ENCODE data around the gene IPO11.
"Not testable (repeated sequence)": the region's sequence is repeated elsewhere in the genome, so short reads cannot be mapped to it uniquely, and the experiment has no call there.

The IPO11 gene

DNA sequence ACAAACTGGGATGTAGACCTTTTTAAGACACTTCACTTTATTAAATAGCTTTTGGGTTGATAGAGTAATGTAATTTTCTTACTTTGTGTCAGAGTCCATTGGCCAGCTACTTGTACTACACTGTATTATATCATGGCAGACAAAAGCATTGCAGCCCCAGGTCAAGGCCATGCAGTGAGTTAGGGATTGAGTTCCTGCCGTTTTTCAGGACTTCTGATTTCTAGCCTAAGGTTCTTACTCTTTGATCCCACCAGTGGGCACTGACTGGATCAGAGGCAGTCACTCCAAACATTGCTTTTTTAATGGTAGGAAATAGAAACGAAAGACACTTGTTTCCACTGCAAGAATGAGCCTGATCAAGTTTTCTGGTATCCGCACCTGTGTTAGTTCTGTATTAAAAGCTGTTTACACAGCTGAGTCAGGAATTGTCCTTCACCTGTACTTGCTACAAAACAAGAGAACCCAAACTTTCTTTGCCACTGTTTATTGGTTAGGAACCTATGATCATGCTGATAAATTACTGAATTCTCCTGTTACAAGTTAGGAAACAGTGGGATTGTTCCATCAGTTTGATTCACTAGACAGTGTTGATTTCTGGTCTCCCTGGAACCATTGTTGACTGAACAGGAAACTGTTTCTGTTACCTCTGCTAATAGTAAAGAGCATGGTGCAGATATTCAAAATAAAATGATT, 188.1 kb downstream of the IPO11 start:
- DNase-seq (ENCODE audit: low spot score) = no peak

DNA sequence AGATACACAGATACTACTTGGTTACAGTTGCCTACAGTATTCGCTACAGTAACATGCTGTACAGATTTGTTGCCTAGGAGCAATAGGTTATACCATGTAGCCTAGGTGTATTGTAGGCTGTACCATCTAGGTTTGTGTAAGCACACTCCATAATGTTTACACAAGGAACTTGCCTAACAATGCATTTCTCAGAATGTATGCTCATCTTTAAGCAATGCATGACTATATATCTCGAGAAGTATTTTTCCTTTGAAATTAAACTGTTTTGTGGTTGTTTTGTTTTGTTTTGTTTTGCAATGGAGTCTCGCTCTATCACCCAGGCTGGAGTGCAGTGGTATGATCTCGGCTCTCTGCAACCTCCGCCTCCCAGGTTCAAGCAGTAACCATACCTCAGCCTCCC, 191.4 kb downstream of the IPO11 start:
- DNase-seq (ENCODE audit: low spot score) = no peak

DNA sequence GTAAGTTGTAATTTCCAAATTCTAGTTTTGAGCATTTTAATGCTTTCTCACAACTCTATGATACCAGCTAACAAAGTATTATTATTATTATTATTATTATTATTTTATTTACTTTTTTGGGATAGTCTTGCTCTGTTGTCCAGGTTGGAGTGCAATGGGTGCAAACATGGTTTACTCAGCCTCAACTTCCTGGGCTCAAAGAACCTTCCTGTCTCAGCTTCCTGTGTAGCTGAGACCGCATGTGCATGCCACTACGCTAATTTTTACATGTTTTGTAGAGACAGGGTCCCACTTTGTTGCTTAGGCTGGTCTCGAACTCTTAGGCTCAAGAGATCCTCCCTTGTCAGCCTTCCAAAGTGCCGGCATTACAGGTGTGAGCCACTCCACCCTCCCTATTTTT, 193.1 kb downstream of the IPO11 start:
- DNase-seq (ENCODE audit: low spot score) = no peak

DNA sequence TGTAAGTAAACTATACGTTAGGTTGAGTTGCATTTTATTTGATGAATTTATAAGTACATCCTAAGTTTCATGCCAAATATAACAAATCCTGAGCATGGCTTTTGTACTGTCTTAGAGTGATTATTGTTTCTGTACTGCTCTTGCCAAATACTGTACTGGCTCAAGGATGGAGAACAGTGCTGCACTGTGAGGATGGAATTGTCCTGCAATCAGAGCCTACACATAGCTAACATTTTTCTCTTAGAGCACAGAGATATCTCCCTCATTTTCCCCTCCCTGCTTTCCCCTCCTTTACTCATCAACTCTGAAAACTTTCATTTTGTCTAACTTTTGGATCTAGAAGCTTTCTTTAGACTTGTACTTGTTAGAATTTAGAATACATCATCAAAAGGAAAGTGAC, 194.3 kb downstream of the IPO11 start:
- DNase-seq (ENCODE audit: low spot score) = no peak

DNA sequence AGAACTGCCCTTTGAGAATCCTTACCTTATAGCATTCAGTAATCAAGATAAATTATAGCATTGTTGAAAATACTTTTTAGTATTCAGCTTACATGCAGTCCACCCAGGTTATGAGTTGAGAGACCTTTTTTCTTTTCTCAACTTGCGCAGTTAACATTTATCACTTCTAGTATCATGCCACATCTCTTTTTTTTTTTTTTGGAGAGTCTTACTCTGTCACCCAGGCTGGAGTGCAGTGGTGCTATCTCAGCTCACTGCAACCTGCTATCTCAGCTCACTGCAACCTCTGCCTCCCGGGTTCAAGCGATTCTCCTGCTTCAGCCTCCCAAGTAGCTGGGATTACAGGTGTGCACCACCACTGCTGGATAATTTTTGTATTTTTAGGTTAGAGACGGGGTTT, 195.1 kb downstream of the IPO11 start:
- DNase-seq (ENCODE audit: low spot score) = no peak

DNA sequence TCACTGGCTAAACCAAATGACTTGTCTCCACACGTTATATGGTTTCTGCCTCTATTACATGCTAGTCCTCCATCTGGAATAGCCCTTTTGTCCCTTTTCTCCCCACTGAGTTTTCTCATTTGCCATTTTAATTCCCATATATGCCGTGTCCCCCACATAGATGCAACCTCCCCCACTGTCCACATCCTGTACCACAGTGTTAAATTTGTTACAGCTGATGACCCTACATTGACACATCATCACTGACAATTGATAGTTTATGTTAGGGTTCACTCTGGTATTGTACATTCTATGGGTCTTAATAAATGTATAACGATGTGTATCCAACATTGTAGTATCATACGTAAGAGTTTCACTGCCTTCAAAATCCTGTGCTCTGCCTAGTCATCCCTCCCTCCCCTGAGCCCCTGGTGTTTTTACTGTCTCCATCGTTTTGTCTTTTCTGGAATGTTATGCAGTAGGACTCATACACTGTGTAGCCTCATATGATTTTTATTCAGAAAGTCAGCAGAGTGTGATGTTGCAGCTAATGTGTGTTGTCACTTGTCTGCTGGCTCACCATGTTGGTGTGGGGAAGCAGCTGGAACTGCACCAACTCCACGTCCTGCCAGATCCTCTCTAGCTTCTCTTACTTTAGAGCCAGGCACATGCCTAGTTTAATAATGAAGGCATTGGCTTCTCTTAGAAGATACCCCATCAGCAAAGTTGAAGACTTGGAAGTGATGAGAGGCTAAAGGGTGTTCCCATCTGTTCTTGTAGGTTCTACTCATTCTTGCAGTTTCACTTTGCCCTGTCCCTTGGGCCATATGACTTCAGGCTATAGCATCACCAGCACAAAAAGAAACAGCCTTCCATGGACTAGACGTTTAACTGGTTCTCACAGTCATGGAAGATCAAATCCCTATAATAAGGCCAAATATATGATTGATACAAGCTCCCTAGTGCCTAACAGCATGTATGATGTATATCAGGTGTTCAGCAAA, 196.3 kb downstream of the IPO11 start:
- no peak for DNase-seq (ENCODE audit: low spot score)

DNA sequence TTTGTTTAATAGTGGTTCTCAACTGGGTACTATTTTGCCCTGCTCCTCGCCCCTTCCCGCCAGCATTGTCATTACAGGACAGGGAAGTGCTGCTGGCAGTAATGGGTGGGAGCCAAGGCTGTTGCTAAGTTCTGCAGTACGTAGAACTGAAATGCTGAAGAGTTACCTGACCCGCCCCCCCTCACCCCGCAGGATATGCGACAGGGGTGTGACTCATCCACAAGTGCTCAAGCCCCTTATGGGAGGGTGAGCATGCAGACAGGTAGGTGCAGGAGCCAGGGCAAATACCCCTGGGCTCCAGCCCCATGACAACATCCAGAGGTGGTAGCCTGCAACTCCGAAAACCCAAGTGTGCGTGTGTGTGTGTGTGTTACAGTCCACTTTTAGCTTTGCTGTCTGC, 201.8 kb downstream of the IPO11 start:
- no peak for DNase-seq (ENCODE audit: low spot score)

DNA sequence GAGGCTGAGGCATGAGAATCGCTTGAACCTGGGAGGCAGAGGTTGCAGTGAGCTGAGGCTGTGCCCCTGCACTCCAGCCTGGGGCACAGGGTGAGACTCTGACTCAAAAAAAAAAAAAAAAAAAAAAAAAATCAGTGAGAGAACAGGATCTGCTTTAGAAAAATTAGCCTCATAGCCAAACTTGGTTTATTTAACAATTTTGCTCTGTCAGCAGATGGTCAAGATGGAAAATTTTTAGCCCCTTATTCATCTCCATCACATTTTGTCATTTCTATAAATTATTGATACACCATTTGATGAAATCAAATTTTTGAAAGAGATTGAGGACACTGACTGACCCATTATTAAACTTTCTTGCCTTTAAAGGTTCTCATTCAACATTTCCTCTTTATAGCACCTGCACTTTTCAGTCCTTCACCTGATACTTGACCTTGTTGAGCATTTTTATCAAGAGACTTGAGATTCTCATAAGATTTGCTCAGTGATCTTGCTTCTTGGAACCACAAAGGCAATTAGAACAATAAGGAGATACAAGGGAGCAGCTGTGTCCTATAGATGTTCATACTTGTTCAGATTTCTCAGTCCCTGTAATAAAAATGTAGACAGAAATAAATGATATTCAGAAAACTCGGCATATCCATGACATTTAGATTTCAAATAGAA, 204.2 kb downstream of the IPO11 start:
- DNase-seq (ENCODE audit: low spot score) = no peak

DNA sequence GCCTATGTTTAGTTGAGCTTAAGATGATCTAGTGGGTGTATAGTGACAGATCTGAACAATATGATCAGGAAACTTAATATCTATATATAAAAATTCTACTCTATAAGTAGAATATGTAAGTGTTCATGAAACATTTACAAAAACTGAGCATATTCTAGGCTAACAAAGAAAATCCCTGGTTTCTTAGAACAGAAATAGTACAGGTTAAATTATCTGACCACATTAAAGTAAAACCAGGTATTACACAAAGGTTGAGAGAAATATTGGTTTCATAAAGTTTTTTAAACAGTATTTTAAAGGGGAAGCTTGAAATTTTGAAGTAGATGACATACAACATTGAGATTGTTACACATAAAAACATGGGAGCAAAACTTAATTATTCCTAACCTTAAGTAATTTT, 205.4 kb downstream of the IPO11 start:
- no peak for DNase-seq (ENCODE audit: low spot score)

DNA sequence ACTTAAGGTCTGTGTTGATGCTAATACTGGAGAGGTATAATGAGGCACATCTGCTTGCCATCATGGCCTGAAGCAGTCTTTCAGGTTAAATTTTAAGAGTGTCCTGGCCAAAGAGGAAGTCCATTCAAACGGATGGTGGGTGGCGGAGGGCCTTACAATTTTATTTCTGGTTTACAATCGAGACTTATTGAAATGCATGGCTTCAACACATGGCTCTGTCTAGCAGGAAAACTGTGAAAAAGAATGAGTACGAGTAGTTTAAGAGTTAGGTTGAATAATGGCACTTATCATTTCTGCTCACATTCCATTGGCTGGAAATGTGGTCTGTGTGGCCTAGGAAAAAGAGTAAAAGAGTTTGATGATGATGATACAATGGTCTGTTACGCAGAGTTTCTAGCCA, 208.2 kb downstream of the IPO11 start:
- no peak for DNase-seq (ENCODE audit: low spot score)

DNA sequence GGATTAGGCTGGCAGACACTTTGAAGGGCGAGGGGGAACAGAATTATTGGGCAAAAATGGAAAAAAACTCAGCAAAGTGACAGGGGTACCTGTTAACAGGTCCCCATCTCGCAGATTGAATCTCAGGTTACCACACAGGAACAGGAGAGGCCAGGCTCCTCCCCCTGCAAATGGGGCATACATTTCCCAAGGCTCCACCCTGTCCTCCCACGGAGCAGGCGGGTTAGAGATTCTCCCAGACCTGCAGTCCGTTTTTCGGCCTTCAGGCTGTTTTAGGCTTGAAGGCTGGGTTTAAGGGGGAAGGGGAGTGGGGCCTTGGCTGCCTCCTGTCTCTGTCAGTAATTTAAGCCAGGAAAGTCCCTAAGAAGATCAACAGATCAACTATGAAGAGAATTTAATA, 208.7 kb downstream of the IPO11 start:
- peak; percentile 68 for DNase-seq (ENCODE audit: low spot score)

DNA sequence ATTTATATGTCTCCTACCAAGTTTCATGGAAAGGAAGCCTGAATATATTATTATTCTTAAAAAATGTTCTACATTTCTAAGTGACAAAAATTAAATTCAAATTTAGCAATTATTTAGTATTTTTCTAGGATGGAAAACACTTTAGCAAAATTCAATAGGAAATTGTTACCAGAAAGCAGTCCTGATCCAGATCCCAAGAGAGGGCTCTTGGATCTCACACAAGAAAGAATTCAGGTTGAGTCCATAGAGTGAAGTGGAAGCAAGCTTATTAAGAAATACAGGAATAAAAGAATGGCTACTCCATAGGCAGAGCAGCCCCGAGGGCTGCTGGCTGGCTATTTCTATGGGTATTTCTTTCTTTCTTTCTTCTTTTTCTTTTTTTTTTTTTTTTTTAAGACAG, 210.7 kb downstream of the IPO11 start:
- no peak for DNase-seq (ENCODE audit: low spot score)

DNA sequence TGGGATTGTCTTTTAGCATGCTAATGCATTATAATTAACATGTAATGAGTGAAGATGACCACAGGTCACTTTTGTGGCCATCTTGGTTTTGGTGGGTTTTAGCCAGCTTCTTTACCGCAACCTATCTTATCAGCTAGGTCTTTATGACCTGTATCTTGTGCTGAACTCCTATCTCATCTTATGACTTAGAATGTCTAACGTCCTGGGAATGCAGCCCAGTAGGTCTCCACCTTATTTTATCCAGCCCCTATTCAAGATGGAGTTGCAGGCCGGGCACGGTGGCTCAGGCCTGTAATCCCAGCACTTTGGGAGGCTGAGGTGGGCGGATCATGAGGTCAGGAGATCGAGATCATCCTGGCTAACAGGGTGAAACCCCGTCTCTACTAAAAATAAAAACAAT, 211.9 kb downstream of the IPO11 start:
- DNase-seq (ENCODE audit: low spot score) = not testable (repeated sequence)

DNA sequence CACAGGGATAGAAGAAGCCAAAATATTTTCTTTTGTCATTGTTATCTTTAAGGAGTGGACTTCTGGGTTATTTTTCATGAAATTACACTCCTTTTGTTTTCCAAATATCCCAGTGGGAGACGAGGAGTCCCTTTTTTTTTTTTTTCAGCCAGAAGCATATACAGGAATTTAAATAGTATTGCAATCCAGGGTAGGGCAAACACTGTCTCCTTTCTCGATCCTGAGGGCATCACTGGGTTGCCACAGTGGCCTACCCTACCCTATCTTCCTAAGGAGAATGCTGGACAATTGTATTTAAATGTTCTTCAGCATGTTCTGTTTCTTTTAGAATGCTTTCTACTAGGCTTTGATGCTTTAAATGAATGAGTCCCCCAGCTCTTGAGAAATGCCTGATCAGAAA, 214.0 kb downstream of the IPO11 start:
- no peak for DNase-seq (ENCODE audit: low spot score)

DNA sequence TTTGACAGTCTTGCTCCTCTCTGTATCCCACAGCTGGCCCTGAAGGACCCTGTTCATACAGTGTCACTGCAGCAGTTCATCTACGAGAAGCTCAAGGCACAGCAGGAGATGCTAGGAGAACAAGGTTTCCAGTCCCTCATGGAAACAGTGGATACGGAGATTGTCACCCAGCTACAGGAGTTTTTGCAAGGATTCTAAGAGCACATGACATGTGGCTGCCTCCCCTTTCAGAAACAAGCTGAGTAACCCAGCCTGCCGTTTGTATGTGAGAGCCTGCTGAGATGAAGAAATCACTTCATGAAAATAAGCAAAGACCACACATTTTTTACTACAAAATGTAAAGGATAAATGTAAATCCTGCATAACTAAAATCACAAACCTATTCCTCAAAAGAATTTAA, 214.6 kb downstream of the IPO11 start:
- no peak for DNase-seq (ENCODE audit: low spot score)

DNA sequence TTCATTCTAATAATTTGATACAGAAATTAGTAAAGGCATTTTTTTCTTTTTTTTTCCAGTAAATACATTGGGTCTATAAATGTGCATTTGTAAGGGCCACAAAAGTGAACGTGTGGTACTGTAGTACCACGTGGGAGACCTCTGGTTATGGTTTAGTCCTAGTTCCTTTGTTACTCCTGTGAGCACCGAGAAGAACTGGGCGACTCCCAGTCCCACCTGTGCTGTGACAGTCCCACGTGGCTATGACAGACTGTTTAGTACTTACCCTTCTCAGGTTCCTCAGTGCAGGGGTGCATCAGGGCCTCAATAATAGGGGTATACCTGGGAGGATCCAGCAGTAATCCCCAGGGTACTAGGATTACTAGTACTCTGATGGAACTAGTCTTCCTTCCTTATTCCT, 215.3 kb downstream of the IPO11 start:
- no peak for DNase-seq (ENCODE audit: low spot score)

DNA sequence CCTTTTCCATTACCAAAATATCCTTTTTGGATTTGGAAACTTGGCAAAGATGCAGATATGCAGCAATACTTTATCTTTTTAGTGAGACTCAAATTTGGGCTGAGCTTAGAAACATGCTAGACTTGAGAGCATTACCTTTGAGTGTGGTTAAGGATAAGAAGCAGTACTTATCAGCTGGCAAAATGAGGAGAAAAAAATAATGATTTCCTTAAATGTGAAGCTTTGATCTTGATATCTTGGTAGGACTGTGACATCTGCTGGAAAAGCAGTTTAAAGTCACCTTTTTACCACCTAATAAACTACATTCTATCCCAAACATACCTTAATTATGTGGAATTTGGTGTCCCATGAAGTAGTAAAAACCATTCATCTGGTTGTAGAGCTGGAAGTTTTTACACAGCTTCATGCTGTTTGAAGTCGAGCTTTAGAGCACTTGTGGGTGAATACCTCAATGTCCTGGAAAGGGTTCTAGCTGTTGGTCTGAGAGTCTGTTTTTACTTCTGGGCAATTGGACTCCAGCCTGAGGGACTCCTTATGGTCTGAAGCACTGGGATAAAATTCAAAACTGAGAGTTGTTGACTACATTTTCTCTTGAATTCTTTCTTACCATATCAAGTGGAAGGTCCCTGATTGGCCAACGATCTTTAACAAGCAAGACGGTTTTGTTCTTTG, 219.5 kb downstream of the IPO11 start:
- DNase-seq (ENCODE audit: low spot score) = no peak

DNA sequence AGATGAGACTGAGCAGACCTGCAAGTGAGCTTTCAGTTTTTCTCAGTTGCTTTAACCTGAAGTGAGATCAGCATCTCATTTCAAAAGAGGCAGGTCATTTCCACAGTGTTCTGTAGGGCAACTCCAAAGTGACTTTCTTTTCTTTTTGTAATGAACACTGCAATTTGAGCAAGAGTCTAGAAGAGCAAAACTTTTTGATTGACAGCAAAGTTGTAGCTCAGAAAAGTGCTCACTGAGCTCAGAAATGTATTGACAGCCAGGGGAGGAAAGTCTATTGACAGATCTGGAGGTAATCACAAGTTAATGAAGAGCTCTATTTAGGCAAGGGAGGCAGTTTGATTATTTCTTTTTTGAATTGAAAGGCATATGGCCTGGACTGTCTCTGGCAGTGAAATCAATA, 220.7 kb downstream of the IPO11 start:
- DNase-seq (ENCODE audit: low spot score) = no peak

DNA sequence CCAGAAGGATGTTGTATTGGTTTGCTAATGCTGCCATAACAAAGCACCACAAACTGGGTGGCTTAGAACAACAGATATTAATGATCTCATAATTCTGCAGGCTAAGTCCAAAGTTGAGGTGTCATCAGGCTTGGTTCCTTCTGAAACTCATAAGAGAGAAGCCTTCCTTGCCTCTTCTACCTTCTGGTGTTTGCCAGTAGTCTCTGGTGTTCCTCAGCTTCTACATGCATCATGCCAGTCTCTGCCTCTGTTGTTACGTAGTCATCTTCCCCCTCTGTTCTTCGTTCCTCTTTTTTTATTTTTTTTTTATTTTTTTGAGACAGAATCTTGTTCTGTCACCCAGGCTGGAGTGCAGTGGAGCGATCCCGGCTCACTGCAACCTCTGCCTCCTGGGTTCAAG, 227.9 kb downstream of the IPO11 start:
- DNase-seq (ENCODE audit: low spot score) = no peak

DNA sequence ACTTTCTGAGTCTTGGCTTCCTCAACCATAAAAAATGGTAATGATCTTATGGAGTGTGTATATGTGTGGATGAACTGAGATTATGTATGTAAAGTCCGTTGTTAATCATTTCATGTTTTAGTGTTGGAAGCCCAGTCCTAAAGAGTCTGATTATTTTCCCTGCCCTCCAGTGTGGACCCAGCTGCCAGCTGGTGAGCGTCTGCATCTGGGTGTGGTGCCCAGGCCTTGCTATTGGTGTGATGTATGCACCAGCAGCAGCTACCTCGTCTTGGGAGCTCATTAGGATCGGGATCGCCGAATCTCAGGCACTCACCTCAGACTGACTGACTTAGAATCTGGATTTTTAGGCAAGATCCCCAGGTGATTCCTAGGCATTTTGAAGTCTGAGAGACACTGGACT, 229.9 kb downstream of the IPO11 start:
- DNase-seq (ENCODE audit: low spot score) = no peak

DNA sequence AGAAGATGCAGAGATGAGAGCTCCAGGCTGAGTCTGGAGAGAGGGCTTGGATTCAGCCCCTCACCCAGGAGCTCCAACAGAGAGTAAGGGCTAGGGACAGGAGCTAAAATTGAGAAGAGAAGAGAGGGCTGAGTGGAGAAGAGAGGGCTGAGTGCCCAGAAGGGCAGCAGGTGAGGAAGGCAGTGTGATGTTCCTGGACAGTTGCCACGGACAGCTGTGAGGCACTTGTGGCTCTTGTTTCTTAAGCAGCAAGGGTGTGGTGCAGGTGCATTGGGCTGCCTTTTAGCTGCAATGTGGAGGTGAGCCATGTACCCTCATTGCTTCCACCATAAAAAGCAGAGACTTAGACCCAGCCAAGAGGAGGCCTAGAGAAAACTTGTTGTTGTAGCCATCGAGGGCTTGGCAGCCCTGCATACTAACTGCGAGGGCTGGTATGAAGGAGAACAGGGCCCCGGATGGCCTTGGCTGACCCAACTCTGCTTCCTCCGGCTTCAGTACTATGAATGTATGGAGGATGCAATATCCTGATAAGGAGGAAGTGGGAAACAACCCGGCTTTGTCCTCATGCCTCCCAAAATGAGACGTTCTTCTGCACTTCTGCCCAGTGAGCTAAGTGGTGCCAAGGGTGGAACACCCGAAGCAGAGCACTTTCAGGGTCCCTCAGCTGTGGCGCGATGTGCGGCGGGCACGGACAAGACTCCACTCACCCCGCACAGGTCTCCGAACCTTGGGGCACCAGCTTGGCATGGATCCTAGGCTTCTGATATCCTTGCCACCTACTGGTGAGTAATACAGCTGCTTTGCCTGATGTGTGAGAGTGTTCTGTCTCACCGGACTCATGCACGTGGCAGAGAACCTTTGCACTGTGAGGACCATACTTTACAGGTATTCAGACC, 231.2 kb downstream of the IPO11 start:
- DNase-seq (ENCODE audit: low spot score) = no peak
